Transverse colon (tissue), 4 donors: Measurements from ENCODE around the gene EIF6. TPM values are rescaled to one million over a fixed set of nuclear protein-coding genes. Genes with fewer than 3 reads are reported as not detected.
A peak's percentile ranks its signal among the peaks of the same experiment; 100 is the strongest.

Experiments
- DNase-seq: peaks from one replicate; pipeline ENCODE4 v3.0.0-alpha.2; 2019
- H3K27ac ChIP-seq, 4 donors: fragments of 200-600 bp; sonication (generic); 2 replicates each; pipeline ENCODE4 v1.5.1; 2016 to 2018; ENCODE audit warnings: inconsistent platforms in 4 of 4
- H3K27me3 ChIP-seq: fragments of 200-600 bp; sonication (generic); 2 replicates; pipeline ENCODE4 v1.5.1; 2017; ENCODE audit warnings: inconsistent platforms
- H3K36me3 ChIP-seq, 4 donors: fragments of 200-600 bp; sonication (generic); 2 replicates each; pipeline ENCODE4 v1.5.1; 2017 to 2019; ENCODE audit warnings: inconsistent platforms in 4 of 4
- H3K4me1 ChIP-seq, 4 donors: fragments of 200-600 bp; sonication (generic); 2 replicates each; pipeline ENCODE4 v1.5.1; 2017 to 2020; ENCODE audit warnings: inconsistent platforms in 4 of 4
- H3K4me3 ChIP-seq, 4 donors: fragments of 200-600 bp; sonication (generic); 1 replicate in 1 of 4; 2 replicates in 3 of 4; pipeline versions ENCODE4 v1.5.1 to v1.6.1; 2017 to 2019; ENCODE audit warnings: inconsistent platforms in 4 of 4
- H3K9me3 ChIP-seq, 2 donors: fragments of 200-600 bp; sonication (generic); 2 replicates each; pipeline ENCODE4 v1.5.1; 2017 to 2019; ENCODE audit warnings: inconsistent platforms in 2 of 2
- EP300 ChIP-seq: sonication (generic); formaldehyde crosslinking; IDR thresholded peaks from one replicate; pipeline ENCODE4 v1.6.1; 2017; ENCODE audit warnings: antibody characterized with exemption, low read depth
- POLR2A ChIP-seq: fragments of 450-650 bp; IDR thresholded peaks from one replicate; pipeline ENCODE4 v1.6.1; 2016; ENCODE audit warnings: antibody characterized with exemption, mild to moderate bottlenecking, moderate library complexity
- POLR2AphosphoS5 ChIP-seq, 3 donors: sonication (generic); formaldehyde crosslinking; IDR thresholded peaks; one replicate each; pipeline ENCODE4 v1.6.1; 2016; ENCODE audit warnings: antibody characterized with exemption in 3 of 3
- WGBS, 2 donors: methylation state at CpG; one replicate each; pipeline ENCODE4 v1.1.5; 2018; ENCODE audit warnings: low coverage in 1 of 2; 5-methylcytosine and 5-hydroxymethylcytosine counted together
- in situ Hi-C, 4 donors: fragments of 200-750 bp; cut with MboI; loops; one replicate each; pipeline versions ENCODE4 v1.15.0 to v1.15.1; 2017; ENCODE audit warnings: low sequenced_read_pairs in 3 of 4, low pct_ligation_motif_present in 1 of 4, low pct_unique_long_range_greater_than_20kb in 1 of 4
- intact Hi-C: fragments of 100-400 bp; cut with DNase I; formaldehyde crosslinking; loops from one replicate; pipeline ENCODE4 v1.15.1; 2023; ENCODE audit warnings: low total_unique reads
- total RNA-seq, 4 donors: library from RNA; depleted of rRNA; stranded (reverse); fragments of >200 nt; gene quantifications; one replicate each; pipeline ENCODE4 v1.1.0, GENCODE V29; 2016
- TF ChIP-seq, protein P1 (sequence below), 5 experiments: fragments of 200-600 bp in 3 of 5; fragments of 450-650 bp in 2 of 5; sonication (generic) in 3 of 5; IDR thresholded peaks; 1 replicate in 2 of 5; 2 replicates in 3 of 5; pipeline ENCODE4 v1.5.1; 2016 to 2017; ENCODE audit warnings: antibody characterized with exemption in 5 of 5, inconsistent platforms in 3 of 5, mild to moderate bottlenecking in 2 of 5, moderate library complexity in 1 of 5

Gene EIF6
- total RNA-seq, 4 donors from 2014 or later, result 54.9 to 168 (median 100) TPM

DNA sequence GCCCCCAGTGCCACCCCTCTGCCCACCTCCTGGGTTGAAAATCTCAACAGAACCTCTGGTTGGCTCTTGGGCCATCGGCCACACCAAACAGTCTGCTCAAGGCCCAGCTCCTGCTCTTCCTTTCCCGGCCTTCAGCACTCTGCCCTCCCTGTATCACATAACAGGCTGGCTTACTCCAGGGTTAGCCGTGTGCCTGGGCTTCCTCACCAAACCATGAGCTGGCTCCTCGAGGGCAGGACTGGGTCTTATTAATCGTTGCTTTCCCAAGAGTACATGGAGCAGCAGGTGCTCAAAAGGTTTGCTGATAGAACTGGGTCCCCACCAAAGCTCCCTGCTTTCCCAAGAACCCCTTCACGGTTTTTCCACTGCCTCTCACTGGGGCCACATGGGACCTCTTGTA, 20.4 kb upstream of the EIF6 start:
- Histone ChIP-seq H3K9me3 (no peaks in the 10 kb centered on the region), H3K36me3 (no peaks in the 10 kb centered on the region), H3K4me1 (peaks cover 17 to 43% (median 28%) of the 10 kb centered on the region in 4 donors), H3K27ac (peak overlapping the region in 3 of 4 donors; percentile 49 to 64 (median 64)), H3K4me3 (no peak overlapping the region), H3K27me3 (no peaks in the 10 kb centered on the region)
- DNase-seq, result no peak
- TF ChIP-seq EP300 (no peak), POLR2A (no peak), POLR2AphosphoS5 (IDR thresholded peaks at IDR 0.05) (no peak)
- TF ChIP-seq, protein P1, sequence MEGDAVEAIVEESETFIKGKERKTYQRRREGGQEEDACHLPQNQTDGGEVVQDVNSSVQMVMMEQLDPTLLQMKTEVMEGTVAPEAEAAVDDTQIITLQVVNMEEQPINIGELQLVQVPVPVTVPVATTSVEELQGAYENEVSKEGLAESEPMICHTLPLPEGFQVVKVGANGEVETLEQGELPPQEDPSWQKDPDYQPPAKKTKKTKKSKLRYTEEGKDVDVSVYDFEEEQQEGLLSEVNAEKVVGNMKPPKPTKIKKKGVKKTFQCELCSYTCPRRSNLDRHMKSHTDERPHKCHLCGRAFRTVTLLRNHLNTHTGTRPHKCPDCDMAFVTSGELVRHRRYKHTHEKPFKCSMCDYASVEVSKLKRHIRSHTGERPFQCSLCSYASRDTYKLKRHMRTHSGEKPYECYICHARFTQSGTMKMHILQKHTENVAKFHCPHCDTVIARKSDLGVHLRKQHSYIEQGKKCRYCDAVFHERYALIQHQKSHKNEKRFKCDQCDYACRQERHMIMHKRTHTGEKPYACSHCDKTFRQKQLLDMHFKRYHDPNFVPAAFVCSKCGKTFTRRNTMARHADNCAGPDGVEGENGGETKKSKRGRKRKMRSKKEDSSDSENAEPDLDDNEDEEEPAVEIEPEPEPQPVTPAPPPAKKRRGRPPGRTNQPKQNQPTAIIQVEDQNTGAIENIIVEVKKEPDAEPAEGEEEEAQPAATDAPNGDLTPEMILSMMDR (IDR thresholded peaks at IDR 0.05), result no peak
- in situ Hi-C loops, result loop anchor here in 3 of 4 donors (5.0 to 10.0 kb wide), 2 partner anchors 140 to 147 kb away; no protein-coding TSS in a partner anchor
- WGBS, 2 donors, result 90% methylated on average over 6 of the region's 6 CpGs; no CpG with 5 or more reads in 1 of the 2 donors
- intact Hi-C loops, result no loop called here

DNA sequence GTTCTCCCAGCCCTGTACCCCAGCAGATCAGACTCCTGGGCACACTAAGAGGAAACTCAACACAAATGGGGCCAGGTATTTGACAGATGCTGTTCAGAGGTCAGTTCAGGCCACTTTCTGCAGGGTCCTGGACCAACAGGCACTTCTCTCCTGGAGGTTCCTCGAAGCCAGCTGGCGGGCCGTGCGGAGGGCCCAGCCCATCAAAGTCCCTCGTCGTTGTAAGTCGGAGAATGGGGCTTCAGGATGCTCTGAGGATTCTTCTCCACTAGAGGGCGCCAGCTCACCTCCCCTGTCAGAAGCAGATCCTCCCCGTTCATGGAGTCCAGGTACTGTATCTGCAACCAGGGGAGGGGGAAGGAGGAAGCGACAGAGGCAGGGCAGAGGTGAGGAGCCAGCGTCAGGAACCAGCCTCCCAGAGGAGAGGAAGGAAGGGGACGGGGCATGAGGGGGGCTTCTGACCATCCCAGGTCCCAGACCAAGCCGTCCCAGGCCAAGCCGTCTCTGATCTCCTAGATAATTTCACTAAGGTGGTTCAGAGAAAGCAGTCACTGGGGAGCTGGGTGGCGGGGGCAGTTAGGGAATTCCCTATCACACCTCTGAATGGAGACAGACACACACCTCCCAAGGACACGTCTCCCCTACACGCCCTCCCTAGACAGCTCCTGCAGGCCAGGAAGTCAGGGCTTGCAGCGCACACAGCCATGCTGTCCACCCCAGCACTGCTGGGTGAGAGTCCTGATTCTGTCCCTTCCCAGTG, 19.3 kb upstream of the EIF6 start:
- Histone ChIP-seq H3K36me3 (no peaks in the 10 kb centered on the region), H3K9me3 (no peaks in the 10 kb centered on the region), H3K4me1 (peaks cover 17 to 48% (median 28%) of the 10 kb centered on the region in 4 donors), H3K4me3 (no peak overlapping the region), H3K27ac (peak overlapping the region in 2 of 4 donors; percentile 17 to 19), H3K27me3 (no peaks in the 10 kb centered on the region)
- 24% methylated on average over 17 of the region's 18 CpGs; no CpG with 5 or more reads in 1 of the 2 donors for WGBS, 2 donors
- no peak for TF ChIP-seq POLR2A
- TF ChIP-seq, protein P1 (IDR thresholded peaks at IDR 0.05), result peak; percentile 89 to 95 (median 93)
- no peak for TF ChIP-seq EP300
- no peak for TF ChIP-seq POLR2AphosphoS5 (IDR thresholded peaks at IDR 0.05)
- in situ Hi-C loops, result loop anchor here in 3 of 4 donors (5.0 to 10.0 kb wide), 2 partner anchors 141 to 148 kb away; no protein-coding TSS in a partner anchor
- intact Hi-C loops, result no loop called here
- DNase-seq, result peak; percentile 87

DNA sequence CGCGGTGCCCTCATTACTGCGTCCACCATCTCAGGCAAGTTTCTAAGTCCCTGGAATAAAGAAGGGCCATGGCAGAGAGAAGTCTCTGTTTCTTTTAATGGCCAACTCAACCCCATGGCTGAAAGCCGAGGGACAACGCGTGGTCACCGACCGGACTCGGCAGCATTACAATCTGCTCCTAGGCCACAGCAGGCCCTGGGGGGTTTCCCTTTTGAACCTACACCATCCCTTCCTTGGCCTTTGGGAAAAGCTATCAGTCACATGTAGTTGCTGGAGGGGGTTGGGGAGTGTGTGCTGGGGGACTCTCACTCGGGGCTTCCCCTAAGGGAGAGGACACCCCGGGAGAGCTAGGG, 18.8 kb upstream of the EIF6 start:
- no peak overlapping the region for H3K4me3 ChIP-seq
- intact Hi-C loops (no loop called here), in situ Hi-C loops (loop anchor here in 3 of 4 donors (5.0 to 10.0 kb wide), 2 partner anchors 141 to 149 kb away; no protein-coding TSS in a partner anchor)
- H3K36me3 ChIP-seq, result no peaks in the 10 kb centered on the region
- 84 to 100% methylated on average over 1 to 11 of the region's 11 CpGs for WGBS, 2 donors
- H3K27ac ChIP-seq, result peak overlapping the region in 2 of 4 donors; percentile 17 to 18
- H3K27me3 ChIP-seq, result no peaks in the 10 kb centered on the region
- TF ChIP-seq, protein P1 (IDR thresholded peaks at IDR 0.05), result no peak
- TF ChIP-seq EP300, result no peak
- no peak for TF ChIP-seq POLR2AphosphoS5 (IDR thresholded peaks at IDR 0.05)
- TF ChIP-seq POLR2A, result no peak
- no peaks in the 10 kb centered on the region for H3K9me3 ChIP-seq
- peaks cover 17 to 48% (median 28%) of the 10 kb centered on the region in 4 donors for H3K4me1 ChIP-seq
- no peak for DNase-seq

DNA sequence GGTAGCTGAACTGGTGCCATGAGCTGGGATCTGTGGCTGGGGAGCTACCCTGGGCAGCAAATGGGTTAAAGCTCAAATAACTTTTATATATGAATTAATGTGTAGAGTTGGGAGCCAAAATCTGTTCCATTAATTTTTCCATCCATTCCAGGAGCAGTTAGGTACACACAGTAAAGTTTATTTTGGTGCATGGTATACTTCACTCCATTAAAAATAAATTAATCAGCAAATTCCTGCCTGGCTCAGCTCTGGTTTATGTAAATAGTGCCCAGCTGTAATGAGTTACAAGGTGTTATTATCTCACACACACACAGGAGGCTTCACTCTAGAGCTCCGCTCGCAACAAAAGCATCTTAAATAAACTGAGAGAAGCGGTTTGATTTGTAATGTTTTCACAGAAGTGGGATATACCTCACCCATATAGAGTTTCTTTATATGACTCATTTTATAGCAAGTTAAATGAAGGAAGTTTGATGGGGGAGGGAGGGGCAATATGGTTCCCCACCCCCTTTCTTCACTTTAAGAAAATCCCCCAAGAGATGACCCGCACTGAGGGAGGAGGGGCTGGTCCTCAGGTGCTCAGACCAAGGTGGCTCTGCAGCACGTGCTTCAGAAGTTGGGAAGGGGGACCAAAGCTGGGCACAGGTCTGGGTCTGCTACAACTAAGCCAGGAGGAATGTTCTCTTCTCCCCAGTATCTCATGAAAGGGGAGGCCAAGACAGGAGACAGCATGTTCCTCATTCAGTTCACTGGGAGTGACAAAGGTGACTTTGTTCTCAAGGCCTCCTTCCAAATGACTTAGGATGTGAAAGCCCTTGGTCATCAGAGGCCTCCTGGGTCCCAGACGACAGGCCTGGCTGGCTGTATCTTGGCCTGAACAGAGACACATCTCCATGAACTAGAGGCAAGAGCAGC, 18.1 kb upstream of the EIF6 start:
- 69 to 82% methylated on average over 4 to 6 of the region's 6 CpGs for WGBS, 2 donors
- in situ Hi-C loops, result loop anchor here in 3 of 4 donors (5.0 to 10.0 kb wide), 2 partner anchors 142 to 150 kb away; no protein-coding TSS in a partner anchor

More for the DNA sequence above, 18.1 kb upstream of the EIF6 start:
- TF ChIP-seq EP300 (no peak), POLR2AphosphoS5 (IDR thresholded peaks at IDR 0.05) (no peak), POLR2A (no peak)
- TF ChIP-seq, protein P1 (IDR thresholded peaks at IDR 0.05), result no peak
- Histone ChIP-seq H3K4me1 (peaks cover 14 to 45% (median 25%) of the 10 kb centered on the region in 4 donors), H3K27me3 (no peaks in the 10 kb centered on the region), H3K9me3 (no peaks in the 10 kb centered on the region), H3K4me3 (no peak overlapping the region), H3K36me3 (no peaks in the 10 kb centered on the region), H3K27ac (peak overlapping the region in 2 of 4 donors; percentile 17 to 18)
- no peak for DNase-seq
- intact Hi-C loops, result no loop called here
